NT2/D1 (cell line): Measurements from ENCODE around the gene DCLK1.

Experiments used
- YY1 ChIP-seq: IDR thresholded peaks from 2 replicates; pipeline ENCODE4 v1.6.1; 2011; ENCODE audit not compliant: insufficient read length, insufficient read depth
- ZNF274 ChIP-seq: IDR thresholded peaks from 2 replicates; pipeline ENCODE4 v1.6.1; 2011; ENCODE audit warnings: mild to moderate bottlenecking, low read depth, low read length

- TF ChIP-seq ZNF274 = no peak
- no peak for TF ChIP-seq YY1
These were observed 73.1 kb downstream of the DCLK1 start for GRCh38 chr13:36058116-36058515.
